NCI-H748 (cell line): ENCODE results near the gene METTL23.
"Not testable (repeated sequence)": the region's sequence is repeated elsewhere in the genome, so short reads cannot be mapped to it uniquely, and the experiment has no call there.

Experiments used
- DNase-seq: peaks from one replicate; lab custom pipeline; 2025; ENCODE audit not compliant: unreplicated experiment; lab: John Stamatoyannopoulos, UW

Gene METTL23

GRCh38 chr17:76713765-76714164 is 12.9 kb upstream of the METTL23 start:
- DNase-seq: no peak

GRCh38 chr17:76714336-76714735 is 12.3 kb upstream of the METTL23 start:
- no peak for DNase-seq

GRCh38 chr17:76714822-76715495 is 11.7 kb upstream of the METTL23 start:
- DNase-seq: peak; percentile 15

GRCh38 chr17:76715496-76715830 is 11.2 kb upstream of the METTL23 start:
- DNase-seq: no peak

- no peak for DNase-seq
These were observed 10.3 kb upstream of the METTL23 start for GRCh38 chr17:76716146-76716838.

- no peak for DNase-seq
These were observed 9.8 kb upstream of the METTL23 start for GRCh38 chr17:76716839-76717215.

- no peak for DNase-seq
These were observed 8.1 kb upstream of the METTL23 start for GRCh38 chr17:76718516-76718915.

GRCh38 chr17:76720211-76720610 is 6.4 kb upstream of the METTL23 start:
- no peak for DNase-seq

GRCh38 chr17:76720941-76721340 is 5.7 kb upstream of the METTL23 start:
- no peak for DNase-seq

- DNase-seq: no peak
These were observed 5.2 kb upstream of the METTL23 start for GRCh38 chr17:76721463-76721862.

GRCh38 chr17:76722279-76722678 is 4.4 kb upstream of the METTL23 start:
- DNase-seq: no peak

GRCh38 chr17:76722977-76723376 is 3.7 kb upstream of the METTL23 start:
- not testable (repeated sequence) for DNase-seq

- no peak for DNase-seq
These were observed 2.8 kb upstream of the METTL23 start for GRCh38 chr17:76723812-76724211.

- DNase-seq: peak; percentile 21
These were observed 934 bp upstream of the METTL23 start for GRCh38 chr17:76725580-76726230.

- peak; percentile 94 for DNase-seq
These were observed 336 bp upstream of the METTL23 start, which contains the start of gene JMJD6 for GRCh38 chr17:76726231-76726775. Gene JMJD6, minus strand, starts transcription at chr17:76726606. Its CDS starts 131 bp downstream, at chr17:76726475.

GRCh38 chr17:76727745-76728456 is 1.3 kb downstream of the METTL23 start:
- DNase-seq: peak; percentile 3

GRCh38 chr17:76731800-76732733 is 5.4 kb downstream of the METTL23 start:
- DNase-seq: not testable (repeated sequence)

- no peak for DNase-seq
These were observed 6.3 kb downstream of the METTL23 start for GRCh38 chr17:76732734-76733617.

- no peak for DNase-seq
These were observed 6.9 kb downstream of the METTL23 start for GRCh38 chr17:76733618-76733957.
